Natural killer cell (primary cell): Measurements from ENCODE around the gene ZC3H18. TPM values are rescaled to one million over a fixed set of nuclear protein-coding genes. Genes with fewer than 3 reads are reported as not detected.
A peak's percentile ranks its signal among the peaks of the same experiment; 100 is the strongest.

ENCODE experiments used
- ATAC-seq, 3 donors: fragments of 150-1000 bp in 2 of 3; fragments of 200-7000 bp in 1 of 3; cut with Tn5 transposase; 1 replicate in 1 of 3; 2 replicates in 2 of 3; pipeline ENCODE4 v1.10.0; 2021; ENCODE audit warnings: mild to moderate bottlenecking in 2 of 3, moderate library complexity in 2 of 3
- DNase-seq, 2 donors: peaks; one replicate each; pipeline versions ENCODE4 v3.0.0 to v3.0.0-alpha.2; 2013 to 2021; ENCODE audit warnings: mixed read lengths in 1 of 2
- H3K27ac ChIP-seq: one replicate; pipeline ENCODE4 v1.5.1; 2013; ENCODE audit warnings: mild to moderate bottlenecking, low read length
- H3K27me3 ChIP-seq: one replicate; pipeline ENCODE4 v1.6.1; 2013; ENCODE audit warnings: low read length; ENCODE audit not compliant: control insufficient read depth, insufficient read depth
- H3K36me3 ChIP-seq: one replicate; pipeline ENCODE4 v1.6.1; 2013; ENCODE audit warnings: low read length; ENCODE audit not compliant: control insufficient read depth, insufficient read depth
- H3K4me1 ChIP-seq: one replicate; pipeline ENCODE4 v1.6.1; 2013; ENCODE audit warnings: low read length; ENCODE audit not compliant: control insufficient read depth, insufficient read depth
- H3K4me3 ChIP-seq: one replicate; pipeline ENCODE4 v1.5.1; 2013; ENCODE audit warnings: low read length
- H3K9me3 ChIP-seq: one replicate; pipeline ENCODE4 v1.6.1; 2013; ENCODE audit warnings: low read length; ENCODE audit not compliant: control insufficient read depth, insufficient read depth
- H3K27ac Mint-ChIP-seq, 2 donors: one replicate each; pipeline ENCODE4 v1.8.0; 2022; ENCODE audit warnings: mild to moderate bottlenecking in 2 of 2, mixed read lengths in 2 of 2, moderate library complexity in 1 of 2
- H3K27me3 Mint-ChIP-seq, 2 donors: one replicate each; pipeline ENCODE4 v1.8.0; 2022; ENCODE audit warnings: low read depth in 2 of 2, mixed read lengths in 2 of 2
- H3K36me3 Mint-ChIP-seq: one replicate; pipeline ENCODE4 v1.8.0; 2022; ENCODE audit warnings: mixed read lengths
- H3K4me1 Mint-ChIP-seq, 2 donors: one replicate each; pipeline ENCODE4 v1.8.0; 2022; ENCODE audit warnings: mixed read lengths in 2 of 2
- H3K4me3 Mint-ChIP-seq: one replicate; pipeline ENCODE4 v1.8.0; 2022; ENCODE audit warnings: mild to moderate bottlenecking, moderate library complexity, mixed read lengths
- H3K9me3 Mint-ChIP-seq, 2 donors: one replicate each; pipeline ENCODE4 v1.8.0; 2022; ENCODE audit warnings: mixed read lengths in 2 of 2
- WGBS: methylation state at CpG from one replicate; pipeline ENCODE4 v1.1.7; 2013; ENCODE audit warnings: missing lambda C conversion rate; ENCODE audit not compliant: insufficient coverage; 5-methylcytosine and 5-hydroxymethylcytosine counted together
- intact Hi-C: fragments of 100-400 bp; cut with micrococcal nuclease; formaldehyde crosslinking; loops from one replicate; pipeline ENCODE4 v1.14.2; 2022
- total RNA-seq, 4 donors: library from RNA; stranded (reverse); fragments of 120-200 nt in 1 of 4; gene quantifications; one replicate each; pipeline versions ENCODE4 v1.2.3 to v1.2.4, GENCODE V29; 2013 to 2022
- TF ChIP-seq, protein P1 (sequence below): fragments of 200-600 bp; IDR thresholded peaks from one replicate; pipeline ENCODE4 v1.8.0; 2022; ENCODE audit warnings: antibody characterized with exemption

The ZC3H18 gene
- total RNA-seq, 3 donors from 2014 or later (not counting 1 experiment from before 2014, with no cell fraction given), result 125 to 130 (median 126) TPM

DNA sequence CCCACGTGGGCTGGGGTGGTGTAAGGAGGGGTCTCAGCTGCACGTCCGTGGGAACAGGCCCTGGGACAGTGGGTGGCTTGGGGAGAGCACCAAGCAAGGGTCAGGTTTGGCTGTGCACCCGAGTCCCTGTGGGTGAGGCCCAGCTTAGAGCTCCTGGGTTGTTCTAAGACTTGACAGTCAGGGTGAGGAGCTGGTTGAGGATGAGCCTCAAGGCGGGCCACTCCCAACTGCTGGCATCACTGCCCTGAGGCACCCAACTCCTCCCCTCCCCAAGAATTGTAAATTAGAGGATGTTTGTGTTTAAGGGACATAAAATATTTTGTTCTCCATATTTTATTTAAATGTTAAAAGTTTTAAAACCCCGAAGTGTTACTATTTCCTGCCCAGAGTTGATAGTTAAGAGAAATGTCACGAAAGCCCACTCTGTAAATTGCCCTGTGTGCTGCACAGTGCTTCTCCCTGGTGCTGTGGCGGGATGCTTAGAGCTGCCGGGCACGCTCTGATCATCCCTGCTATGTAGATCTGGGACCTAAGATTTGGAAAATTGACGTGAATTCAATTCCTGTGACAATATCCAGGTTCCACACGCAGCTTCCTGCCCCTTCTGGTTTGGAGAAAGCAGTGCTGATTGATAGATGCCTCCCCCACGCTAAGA is 15.9 kb downstream of the ZC3H18 start:
- Mint-ChIP-seq H3K27me3 (no peaks in the 10 kb centered on the region), H3K4me3 (no peak overlapping the region), H3K36me3 (peaks cover 10% of the 10 kb centered on the region), H3K9me3 (no peaks in the 10 kb centered on the region), H3K27ac (peak overlapping the region; percentile 30 to 67), H3K4me1 (peaks cover 23 to 35% of the 10 kb centered on the region in 2 donors)
- DNase-seq, result no peak
- peaks cover 54% of the 10 kb centered on the region for H3K36me3 ChIP-seq
- TF ChIP-seq, protein P1, sequence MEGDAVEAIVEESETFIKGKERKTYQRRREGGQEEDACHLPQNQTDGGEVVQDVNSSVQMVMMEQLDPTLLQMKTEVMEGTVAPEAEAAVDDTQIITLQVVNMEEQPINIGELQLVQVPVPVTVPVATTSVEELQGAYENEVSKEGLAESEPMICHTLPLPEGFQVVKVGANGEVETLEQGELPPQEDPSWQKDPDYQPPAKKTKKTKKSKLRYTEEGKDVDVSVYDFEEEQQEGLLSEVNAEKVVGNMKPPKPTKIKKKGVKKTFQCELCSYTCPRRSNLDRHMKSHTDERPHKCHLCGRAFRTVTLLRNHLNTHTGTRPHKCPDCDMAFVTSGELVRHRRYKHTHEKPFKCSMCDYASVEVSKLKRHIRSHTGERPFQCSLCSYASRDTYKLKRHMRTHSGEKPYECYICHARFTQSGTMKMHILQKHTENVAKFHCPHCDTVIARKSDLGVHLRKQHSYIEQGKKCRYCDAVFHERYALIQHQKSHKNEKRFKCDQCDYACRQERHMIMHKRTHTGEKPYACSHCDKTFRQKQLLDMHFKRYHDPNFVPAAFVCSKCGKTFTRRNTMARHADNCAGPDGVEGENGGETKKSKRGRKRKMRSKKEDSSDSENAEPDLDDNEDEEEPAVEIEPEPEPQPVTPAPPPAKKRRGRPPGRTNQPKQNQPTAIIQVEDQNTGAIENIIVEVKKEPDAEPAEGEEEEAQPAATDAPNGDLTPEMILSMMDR, result no peak
- no peaks in the 10 kb centered on the region for H3K4me1 ChIP-seq
- H3K4me3 ChIP-seq, result no peak overlapping the region
- no peak overlapping the region for H3K27ac ChIP-seq
- no peak for ATAC-seq
- intact Hi-C loops, result no loop called here
- no peaks in the 10 kb centered on the region for H3K9me3 ChIP-seq
- no peaks in the 10 kb centered on the region for H3K27me3 ChIP-seq
- WGBS, result 94% methylated on average over 12 of the region's 13 CpGs

DNA sequence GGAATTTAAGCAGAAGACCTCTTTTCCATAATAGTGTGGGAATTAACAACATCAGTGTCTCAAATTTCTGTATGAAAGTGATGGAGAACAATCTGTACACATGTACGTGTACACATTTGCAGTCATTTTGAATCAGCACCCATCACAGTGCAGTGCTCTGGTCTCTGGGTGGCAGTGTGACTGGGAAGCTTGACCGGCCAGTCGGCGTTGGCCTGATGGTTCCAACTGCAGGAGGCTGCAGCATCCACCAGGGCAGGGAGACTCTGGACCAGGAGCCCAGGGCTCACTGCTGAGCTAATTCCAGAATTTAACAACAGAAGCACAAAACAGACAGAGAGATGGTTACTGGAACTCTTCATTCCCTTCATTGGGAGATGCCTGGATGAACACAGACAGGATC is 17.9 kb downstream of the ZC3H18 start:
- Mint-ChIP-seq H3K36me3 (peaks cover 10% of the 10 kb centered on the region), H3K27me3 (no peaks in the 10 kb centered on the region), H3K9me3 (no peaks in the 10 kb centered on the region), H3K4me1 (peaks cover 27 to 34% of the 10 kb centered on the region in 2 donors), H3K4me3 (no peak overlapping the region), H3K27ac (peak overlapping the region in 1 of 2 donors; percentile 41)
- WGBS, result 96% methylated on average over 4 of the region's 4 CpGs
- Histone ChIP-seq H3K9me3 (no peaks in the 10 kb centered on the region), H3K4me3 (no peak overlapping the region), H3K4me1 (no peaks in the 10 kb centered on the region), H3K27me3 (no peaks in the 10 kb centered on the region), H3K27ac (no peak overlapping the region), H3K36me3 (peaks cover 41% of the 10 kb centered on the region)
- no peak for ATAC-seq
- intact Hi-C loops, result no loop called here
- no peak for DNase-seq
- TF ChIP-seq, protein P1, result no peak

DNA sequence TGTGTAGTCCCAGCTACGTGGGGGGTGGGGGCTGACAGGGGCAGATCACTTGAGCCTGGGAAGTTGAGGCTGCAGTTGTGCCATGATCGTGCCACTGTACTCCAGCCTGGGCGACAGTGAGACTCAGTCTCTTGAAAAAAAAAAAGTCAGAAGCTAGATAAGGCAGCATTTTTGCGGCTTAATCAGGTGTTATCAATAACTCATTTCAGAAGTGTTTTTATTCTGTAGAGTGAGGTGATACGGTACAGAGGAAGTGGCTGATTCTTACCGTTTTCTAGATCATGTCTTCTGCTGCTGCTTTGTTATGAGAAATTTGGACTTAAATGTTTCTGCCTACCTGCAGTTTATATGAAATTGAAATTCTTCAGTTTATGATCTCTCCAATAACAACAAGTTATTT is 18.6 kb downstream of the ZC3H18 start:
- intact Hi-C loops, result no loop called here
- TF ChIP-seq, protein P1, result no peak
- Histone ChIP-seq H3K4me3 (no peak overlapping the region), H3K9me3 (no peaks in the 10 kb centered on the region), H3K36me3 (peaks cover 39% of the 10 kb centered on the region), H3K4me1 (no peaks in the 10 kb centered on the region), H3K27ac (no peak overlapping the region), H3K27me3 (no peaks in the 10 kb centered on the region)
- 84% methylated on average over 6 of the region's 6 CpGs for WGBS
- Mint-ChIP-seq H3K27me3 (no peaks in the 10 kb centered on the region), H3K9me3 (no peaks in the 10 kb centered on the region), H3K27ac (peak overlapping the region; percentile 6 to 73), H3K4me1 (peaks cover 27 to 32% of the 10 kb centered on the region in 2 donors), H3K36me3 (peaks cover 10% of the 10 kb centered on the region), H3K4me3 (no peak overlapping the region)
- no peak for ATAC-seq
- peak in 1 of 2 donors; percentile 18 for DNase-seq

DNA sequence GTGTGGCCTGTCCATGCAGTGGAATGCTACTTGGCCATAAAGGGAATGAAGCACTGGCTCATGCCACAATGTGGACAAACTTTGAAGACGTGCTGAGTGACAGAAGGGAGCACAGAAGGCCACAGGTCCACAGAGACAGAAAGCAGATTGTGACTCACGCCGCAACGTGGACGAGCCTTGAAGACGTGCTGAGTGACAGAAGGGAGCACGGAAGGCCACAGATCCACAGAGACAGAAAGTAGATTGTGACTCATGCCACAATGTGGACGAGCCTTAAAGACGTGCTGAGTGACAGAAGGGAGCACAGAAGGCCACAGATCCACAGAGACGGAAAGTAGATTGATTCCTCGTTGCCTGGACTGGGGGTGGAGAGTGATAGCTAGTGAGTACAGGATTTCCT is 19.2 kb downstream of the ZC3H18 start:
- TF ChIP-seq, protein P1, result no peak
- Mint-ChIP-seq H3K27ac (peak overlapping the region; percentile 6 to 73), H3K9me3 (no peaks in the 10 kb centered on the region), H3K4me3 (no peak overlapping the region), H3K4me1 (peaks cover 26 to 32% of the 10 kb centered on the region in 2 donors), H3K36me3 (peaks cover 10% of the 10 kb centered on the region), H3K27me3 (no peaks in the 10 kb centered on the region)
- Histone ChIP-seq H3K27me3 (no peaks in the 10 kb centered on the region), H3K36me3 (peaks cover 42% of the 10 kb centered on the region), H3K27ac (no peak overlapping the region), H3K9me3 (no peaks in the 10 kb centered on the region), H3K4me3 (no peak overlapping the region), H3K4me1 (no peaks in the 10 kb centered on the region)
- DNase-seq, result no peak
- intact Hi-C loops, result no loop called here
- no peak for ATAC-seq
- WGBS, result 93% methylated on average over 11 of the region's 11 CpGs
